ENCODE results near the gene TMEM204.

- TF ChIP-seq CTCF (IDR thresholded peaks at IDR 0.05; ENCODE audit: poor library complexity, severe bottlenecking) (no peak), SMC3 (conservative IDR thresholded peaks at IDR 0.05; ENCODE audit: poor library complexity) (no peak), EP300 (conservative IDR thresholded peaks at IDR 0.05; ENCODE audit: poor library complexity, severe bottlenecking) (no peak), POLR2AphosphoS5 (IDR thresholded peaks at IDR 0.05) (no peak), EZH2 (IDR thresholded peaks at IDR 0.05; ENCODE audit: borderline replicate concordance, insufficient read depth, low read length, poor library complexity, severe bottlenecking) (no peak)
Measured at GRCh38 chr16:1538804-1539520, 5.5 kb downstream of the TMEM204 start.

All from neural cell (in vitro differentiated cells).